GM19351 (cell line): ENCODE data around the gene GET3.
"Not testable (repeated sequence)": the region's sequence is repeated elsewhere in the genome, so short reads cannot be mapped to it uniquely, and the experiment has no call there.

Source experiments
- ATAC-seq: cut with Tn5 transposase; IDR thresholded peaks from one replicate; pipeline ENCODE4 v1.9.1; 2021; ENCODE audit warnings: mild to moderate bottlenecking, moderate library complexity; ENCODE audit not compliant: unreplicated experiment

Gene GET3

DNA sequence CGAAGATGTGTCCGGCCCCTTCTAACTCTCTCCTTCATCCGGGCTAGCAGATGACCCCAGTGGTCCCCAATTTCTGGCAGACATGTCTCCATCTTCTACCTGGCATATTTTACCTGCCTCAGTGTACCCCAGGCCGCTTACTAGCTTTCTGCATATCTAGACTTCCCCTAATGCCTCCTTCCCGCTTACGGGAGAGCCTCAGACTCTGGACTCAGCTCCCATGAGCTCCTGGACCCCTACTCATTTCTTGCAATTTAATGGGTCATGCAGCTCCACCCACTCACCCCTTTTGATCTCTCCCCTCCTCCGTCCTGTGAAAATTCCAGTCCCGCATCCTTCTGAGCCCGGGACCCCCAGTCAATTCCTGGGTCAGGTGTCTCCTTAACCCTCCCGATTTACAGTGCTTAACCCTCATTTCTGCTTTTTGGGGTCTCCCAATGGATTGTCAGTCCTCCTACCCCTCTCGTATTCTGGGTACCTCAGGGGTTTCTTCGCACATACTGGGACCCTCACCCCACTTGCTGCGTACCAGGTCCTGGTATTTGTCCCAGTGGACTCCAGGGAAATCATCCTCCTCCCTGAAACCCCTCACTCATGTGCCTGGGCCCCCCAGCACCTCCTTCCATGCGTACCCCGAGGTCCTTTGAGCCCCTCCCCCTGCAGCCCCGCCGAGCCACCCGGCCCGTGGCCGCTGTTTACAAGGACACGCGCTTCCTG is 53.5 kb downstream of the GET3 start:
- no peak for ATAC-seq

DNA sequence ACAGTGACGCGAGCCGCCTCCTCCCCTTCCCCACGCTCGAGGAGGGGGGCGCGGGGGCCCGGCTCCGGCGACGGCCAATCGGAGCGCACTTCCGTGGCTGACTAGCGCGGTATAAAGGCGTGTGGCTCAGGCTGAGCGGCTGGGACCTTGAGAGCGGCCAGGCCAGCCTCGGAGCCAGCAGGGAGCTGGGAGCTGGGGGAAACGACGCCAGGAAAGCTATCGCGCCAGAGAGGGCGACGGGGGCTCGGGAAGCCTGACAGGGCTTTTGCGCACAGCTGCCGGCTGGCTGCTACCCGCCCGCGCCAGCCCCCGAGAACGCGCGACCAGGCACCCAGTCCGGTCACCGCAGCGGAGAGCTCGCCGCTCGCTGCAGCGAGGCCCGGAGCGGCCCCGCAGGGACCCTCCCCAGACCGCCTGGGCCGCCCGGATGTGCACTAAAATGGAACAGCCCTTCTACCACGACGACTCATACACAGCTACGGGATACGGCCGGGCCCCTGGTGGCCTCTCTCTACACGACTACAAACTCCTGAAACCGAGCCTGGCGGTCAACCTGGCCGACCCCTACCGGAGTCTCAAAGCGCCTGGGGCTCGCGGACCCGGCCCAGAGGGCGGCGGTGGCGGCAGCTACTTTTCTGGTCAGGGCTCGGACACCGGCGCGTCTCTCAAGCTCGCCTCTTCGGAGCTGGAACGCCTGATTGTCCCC is 54.2 kb downstream of the GET3 start, which contains the start of gene JUNB:
TSS of gene JUNB (plus strand) at position 142 of the 706 bp plus-strand sequence. CDS start at position 428, 286 bp downstream.
- no peak for ATAC-seq

DNA sequence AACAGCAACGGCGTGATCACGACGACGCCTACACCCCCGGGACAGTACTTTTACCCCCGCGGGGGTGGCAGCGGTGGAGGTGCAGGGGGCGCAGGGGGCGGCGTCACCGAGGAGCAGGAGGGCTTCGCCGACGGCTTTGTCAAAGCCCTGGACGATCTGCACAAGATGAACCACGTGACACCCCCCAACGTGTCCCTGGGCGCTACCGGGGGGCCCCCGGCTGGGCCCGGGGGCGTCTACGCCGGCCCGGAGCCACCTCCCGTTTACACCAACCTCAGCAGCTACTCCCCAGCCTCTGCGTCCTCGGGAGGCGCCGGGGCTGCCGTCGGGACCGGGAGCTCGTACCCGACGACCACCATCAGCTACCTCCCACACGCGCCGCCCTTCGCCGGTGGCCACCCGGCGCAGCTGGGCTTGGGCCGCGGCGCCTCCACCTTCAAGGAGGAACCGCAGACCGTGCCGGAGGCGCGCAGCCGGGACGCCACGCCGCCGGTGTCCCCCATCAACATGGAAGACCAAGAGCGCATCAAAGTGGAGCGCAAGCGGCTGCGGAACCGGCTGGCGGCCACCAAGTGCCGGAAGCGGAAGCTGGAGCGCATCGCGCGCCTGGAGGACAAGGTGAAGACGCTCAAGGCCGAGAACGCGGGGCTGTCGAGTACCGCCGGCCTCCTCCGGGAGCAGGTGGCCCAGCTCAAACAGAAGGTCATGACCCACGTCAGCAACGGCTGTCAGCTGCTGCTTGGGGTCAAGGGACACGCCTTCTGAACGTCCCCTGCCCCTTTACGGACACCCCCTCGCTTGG is 55.0 kb downstream of the GET3 start:
- no peak for ATAC-seq

DNA sequence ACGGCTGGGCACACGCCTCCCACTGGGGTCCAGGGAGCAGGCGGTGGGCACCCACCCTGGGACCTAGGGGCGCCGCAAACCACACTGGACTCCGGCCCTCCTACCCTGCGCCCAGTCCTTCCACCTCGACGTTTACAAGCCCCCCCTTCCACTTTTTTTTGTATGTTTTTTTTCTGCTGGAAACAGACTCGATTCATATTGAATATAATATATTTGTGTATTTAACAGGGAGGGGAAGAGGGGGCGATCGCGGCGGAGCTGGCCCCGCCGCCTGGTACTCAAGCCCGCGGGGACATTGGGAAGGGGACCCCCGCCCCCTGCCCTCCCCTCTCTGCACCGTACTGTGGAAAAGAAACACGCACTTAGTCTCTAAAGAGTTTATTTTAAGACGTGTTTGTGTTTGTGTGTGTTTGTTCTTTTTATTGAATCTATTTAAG is 55.6 kb downstream of the GET3 start:
- no peak for ATAC-seq

DNA sequence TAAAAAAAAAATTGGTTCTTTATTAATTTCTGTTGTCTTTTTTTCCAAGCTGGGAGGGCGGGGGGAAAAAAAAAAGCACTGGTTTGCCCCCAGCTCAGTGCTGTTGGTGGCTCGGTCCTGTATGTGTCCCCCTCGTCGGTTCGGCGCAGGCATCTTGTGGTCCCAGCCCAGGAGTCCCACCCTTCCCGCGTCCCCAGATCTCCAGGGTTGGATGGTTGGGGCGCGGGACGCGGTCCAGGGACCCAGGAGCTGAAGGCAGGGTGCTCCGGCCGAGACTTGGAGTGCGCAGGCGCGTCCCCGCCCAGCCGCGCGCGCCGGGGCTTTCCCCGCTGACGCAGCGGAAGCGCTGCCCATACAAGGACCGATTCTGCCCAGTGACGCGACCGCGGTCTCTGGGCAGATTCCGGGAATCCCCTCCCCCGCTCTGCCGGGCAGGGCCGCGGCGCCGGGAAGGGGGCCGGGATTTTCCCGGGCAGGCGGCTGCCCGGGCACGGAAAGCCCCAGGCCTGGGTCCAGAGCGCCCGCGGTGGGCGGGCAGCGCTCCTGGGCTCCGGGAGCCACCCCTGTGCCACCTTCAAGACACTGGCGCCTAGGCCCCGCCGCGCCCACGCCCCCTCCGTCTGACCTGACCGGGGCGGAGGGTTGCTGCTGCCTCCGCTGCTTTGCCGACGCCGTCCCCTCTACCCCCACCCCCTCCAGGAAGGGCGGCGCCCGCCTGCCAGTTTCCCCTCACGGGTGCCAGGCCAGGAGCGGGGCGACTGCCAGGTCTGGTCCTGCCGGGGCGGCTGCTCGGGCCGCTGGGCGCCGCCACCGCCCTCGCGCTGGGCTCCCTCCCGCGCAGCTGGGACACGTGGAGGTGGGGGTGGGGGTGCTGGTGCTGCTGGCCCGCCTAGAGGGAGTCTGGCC is 56.2 kb downstream of the GET3 start:
- peak; percentile 26 for ATAC-seq

DNA sequence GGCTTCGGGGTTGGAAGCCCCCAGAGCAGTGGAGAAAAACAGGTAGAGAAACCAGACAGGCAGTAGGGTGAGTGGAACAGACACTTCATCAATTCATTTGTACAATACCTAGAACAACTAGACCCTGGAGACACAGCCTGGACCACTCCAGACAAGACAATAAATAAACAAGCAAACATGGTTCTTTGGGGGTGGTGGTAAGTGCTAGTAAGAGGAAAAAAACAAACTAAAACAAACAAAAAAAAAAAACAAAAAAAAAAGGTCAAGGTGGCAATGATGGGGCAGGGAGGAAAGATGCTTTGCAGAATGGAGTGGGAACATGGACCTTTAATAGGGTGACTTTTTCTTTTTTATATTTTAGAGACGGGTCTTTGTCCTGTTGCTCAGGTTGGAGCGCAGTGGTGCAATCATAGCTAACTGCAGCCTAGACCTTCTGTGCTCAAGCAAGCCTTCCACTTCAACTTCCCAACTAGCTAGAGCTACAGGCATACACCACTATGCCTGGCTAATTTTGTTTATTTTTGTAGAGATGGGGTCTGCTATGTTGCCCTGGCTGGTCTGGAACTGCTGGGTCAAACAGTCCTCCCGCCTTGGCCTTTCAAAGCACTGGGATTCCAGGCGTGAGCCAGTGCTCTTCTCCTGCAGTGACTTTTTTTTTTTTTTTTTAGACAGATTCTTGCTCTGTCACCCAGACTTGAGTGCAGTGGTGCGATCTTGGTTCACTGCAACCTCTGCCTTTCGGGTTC is 57.1 kb downstream of the GET3 start:
- no peak for ATAC-seq

DNA sequence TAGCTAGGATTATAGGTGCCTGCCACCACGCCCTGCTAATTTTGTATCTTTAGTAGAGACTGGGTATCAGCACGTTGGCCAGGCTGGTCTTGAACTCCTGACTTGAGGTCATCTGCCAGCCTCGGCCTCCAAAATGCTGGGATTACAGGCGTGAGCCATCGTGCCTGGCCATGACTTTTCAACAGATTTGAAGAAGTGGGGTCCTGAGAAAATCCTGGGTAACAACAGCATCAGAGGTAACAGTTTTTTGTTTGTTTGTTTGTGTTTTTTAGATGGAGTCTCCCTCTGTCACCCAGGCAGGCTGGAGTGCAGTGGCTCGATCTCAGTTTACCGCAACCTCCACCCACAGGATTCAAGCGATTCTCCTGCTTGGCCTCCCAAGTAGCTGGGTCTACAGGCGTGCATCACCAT is 57.7 kb downstream of the GET3 start:
- no peak for ATAC-seq

DNA sequence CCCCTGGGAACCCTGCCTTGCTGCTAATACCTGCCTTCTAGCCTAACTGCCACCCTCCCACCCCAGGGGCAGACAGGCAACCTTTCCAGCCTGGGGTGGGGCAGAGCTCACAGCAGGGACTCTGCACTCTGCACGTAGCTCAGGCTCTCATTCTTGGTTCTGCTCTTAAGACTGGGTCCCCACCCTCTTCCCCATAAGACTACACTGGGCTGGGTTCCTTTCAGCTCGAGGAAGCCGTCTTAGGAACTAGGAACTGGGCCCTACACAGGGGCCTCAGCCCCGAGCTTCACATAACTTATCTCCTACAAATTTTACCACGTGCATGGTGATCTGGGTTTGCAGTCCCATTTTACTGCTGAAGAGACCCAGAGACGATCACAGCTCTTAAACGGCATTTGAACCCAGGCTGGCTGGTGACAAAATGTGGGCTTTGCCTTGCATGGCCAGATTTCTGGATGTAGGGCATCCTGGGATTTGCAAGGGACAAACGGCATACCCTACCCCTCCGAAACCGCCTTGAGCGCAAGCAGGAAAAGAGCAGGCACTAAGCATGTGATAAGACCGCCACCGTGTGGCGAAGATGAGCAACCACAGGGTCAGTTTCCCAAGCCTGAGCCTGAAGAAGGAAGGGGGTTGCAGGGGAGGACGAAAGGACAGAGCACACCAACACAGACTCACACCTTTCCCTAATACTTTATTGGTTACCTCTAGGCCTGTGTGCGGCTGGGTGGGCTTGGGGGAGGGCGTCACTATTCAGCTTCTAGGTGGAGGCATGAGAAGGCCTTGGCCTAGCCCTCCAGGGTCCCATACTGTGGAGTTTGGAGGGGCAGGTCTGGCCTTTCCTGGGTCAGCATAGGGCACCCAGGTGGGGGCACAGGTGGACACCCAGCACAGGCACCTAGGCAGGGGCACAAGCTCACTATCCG is 59.1 kb downstream of the GET3 start:
- no peak for ATAC-seq

DNA sequence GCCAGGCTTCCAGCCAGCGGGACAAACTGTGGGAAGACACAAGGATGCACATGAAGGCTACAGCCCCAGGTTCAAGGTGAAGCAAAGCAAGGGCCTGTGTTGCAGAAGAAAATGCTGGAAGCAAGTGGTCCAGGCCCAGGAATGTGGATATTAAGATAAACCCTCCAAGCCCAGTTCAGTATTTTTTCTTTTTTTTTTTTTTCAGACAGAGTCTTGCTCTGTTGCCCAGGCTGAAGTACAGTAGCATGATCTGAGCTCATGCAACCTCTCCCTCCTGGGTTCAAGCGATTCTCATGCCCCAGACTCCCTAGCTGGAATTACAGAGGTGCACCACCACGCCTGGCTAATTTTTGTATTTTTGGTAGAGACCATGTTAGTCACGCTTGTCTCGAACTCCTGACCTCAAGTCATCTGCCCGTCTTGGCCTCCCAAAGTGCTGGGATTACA is 59.9 kb downstream of the GET3 start:
- ATAC-seq = no peak

DNA sequence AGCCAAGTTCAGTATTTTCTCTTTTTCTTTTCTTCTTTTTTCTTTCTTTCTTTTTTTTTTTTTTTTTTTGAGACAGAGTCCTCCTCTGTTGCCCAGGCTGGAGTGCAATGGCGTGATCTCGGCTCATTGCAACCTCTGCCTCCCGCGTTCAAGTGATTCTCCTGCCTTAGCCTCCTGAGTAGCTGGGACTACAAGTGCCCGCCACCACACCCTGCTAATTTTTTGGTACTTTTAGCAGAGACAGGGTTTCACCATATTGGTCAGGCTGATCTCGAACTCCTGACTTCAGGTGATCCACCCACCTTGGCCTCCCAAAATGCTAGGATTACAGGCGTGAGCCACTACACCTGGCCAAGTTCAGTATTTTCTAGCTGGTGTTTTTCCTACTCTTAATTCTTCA is 60.3 kb downstream of the GET3 start:
- not testable (repeated sequence) for ATAC-seq
